ENCODE data around the gene KNDC1.

KNDC1 gene

DNA sequence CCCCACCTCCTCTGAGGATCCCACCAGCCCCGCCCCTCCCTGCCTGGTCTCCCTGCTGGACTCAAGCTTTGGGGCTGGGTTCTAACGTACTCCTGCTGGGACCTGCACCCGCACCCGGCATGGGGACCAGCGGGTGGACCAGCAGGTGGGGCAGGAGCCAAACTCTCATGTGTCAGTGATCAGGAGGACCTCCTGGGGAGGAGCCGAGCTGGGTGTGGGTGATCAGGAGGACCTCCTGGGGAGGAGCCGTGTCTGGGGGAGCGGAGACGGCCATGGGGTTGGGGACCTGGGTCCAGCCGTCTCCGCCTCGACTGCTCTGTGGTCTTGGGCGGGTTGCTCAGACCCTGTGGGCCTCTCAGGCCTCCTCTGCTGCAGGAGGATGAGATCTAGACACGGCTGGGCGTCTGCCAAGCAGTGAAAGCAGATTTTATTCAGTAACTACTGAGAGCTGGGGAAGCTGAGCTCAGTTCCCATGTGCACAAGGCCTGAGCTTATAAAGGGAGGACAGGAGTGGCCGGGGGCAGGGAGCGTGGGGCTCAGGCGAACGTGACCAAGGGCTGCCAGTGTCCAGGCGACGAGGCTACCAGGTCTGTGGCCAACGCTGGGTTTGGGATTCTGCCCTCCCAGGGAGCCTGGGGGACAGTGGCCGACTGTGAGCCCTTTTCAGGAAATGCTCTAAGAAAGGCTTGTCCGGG, 36.3 kb downstream of the KNDC1 start:
- DNase-seq = no peak

DNA sequence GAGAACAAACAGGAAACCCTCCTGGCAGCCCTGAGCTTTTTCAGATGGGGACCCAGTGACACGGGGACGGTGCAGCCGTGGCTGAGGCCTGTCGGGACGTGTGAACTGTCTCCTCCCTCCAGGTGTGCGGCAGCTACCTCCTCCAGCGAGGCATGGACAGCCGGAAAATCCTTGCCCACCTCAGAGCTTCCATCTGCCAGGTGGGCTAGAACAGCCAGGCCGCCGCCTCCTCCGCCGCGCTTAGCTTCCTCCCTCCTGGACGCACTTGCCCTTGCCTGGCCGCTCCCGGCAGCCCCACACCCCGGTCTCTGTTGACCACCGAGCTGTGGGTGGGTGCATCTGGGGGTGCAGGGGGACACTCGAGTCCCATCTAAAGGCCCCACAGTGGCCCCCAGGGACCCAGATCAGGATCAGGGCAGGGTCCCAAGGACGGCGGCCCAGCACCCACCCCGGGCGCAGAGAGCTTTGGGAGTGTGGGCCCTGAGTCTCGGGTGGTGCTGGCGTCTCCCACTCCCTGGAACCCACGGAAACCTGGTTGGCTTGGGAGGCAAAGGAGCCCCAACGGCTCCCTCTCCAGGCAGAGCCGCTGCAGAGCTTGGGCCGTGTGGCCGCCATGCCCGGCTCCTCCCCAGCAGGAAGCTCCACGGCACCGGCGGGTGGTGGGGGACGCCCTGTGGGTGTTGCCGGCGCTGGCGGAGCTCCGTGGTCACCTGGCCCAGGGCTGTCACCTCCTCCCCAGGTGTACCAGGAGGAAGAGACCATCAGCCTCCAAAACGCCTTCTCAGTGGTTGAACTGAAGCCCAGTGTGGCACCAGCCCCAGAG, 37.1 kb downstream of the KNDC1 start:
- DNase-seq = no peak

DNA sequence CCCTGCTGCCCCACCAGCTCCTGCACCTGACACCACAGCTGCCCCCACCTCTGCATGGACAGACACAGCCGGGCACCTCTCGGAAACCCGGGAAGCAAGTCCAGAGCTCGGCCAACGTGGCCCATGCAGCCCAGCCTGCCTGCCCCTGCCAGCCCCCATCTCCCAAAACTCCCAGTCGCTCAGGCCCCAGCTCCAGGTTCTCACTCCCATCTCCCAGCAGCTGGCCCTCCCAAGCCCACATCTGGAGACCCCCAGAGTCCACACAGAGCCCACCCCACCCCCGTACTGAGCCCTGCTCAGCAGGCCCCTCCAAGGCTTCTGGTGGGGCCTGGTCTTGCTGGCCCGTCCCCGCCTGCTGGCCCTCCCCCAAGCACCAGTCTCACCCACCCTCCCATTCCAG, 37.8 kb downstream of the KNDC1 start:
- no peak for DNase-seq

DNA sequence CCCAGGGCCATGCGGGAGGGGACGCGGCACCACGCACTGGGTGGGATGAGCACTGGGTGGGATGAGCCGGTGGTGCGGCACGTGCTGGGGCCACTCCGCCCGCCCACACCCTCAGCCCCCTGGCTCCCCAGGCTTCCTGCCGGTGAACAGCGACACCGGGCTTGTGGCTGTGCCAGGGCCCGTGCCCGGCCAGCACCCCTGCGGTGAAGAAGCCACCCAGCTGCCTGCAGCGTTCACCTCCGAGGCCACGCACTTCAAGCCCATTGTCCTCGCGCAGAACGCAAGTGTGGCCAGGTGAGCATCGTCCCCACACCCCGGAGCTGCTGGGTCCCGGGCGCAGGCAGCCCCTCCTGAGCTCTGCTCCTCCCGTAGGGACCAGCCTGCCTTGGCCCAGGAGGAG, 38.2 kb downstream of the KNDC1 start:
- DNase-seq = no peak

DNA sequence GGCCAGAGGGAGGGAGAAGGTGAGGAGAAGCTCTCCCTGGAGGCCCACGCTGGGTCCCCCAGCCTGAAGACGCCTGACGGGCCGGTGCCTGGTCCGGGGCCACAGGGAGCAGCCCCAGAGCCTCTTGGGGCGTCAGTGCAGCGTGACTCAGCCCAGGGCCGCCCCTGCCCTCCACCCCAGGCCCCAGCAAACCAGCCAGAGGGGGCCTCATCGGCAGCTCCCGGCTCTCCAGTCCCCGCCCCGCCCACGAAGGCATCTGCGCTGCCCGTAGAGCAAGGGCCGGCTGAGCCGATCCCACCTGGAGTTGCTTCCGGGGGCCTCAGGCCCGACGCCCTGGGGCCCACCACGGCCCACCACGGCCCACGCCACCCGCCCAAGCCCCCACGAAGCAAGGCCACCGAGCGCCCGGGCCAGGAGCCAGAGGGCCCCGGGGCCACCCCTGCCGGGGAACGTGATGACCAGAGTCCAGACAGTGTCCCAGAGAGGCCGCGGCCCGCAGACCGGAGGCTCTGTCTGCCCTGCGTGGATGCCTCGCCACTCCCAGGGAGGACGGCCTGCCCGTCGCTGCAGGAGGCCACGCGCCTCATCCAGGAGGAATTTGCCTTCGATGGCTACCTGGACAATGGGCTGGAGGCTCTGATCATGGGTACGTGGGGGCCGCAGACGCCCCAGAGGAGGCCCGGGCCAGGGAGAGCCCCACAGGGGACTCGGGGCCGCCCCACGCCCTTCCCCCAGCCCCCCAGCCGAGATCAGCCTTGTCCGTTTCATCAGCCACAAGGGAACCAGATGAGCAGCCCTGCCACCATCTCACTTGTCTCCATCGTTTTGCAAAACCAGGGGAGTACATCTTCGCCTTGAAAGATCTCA, 38.8 kb downstream of the KNDC1 start:
- no peak for DNase-seq

DNA sequence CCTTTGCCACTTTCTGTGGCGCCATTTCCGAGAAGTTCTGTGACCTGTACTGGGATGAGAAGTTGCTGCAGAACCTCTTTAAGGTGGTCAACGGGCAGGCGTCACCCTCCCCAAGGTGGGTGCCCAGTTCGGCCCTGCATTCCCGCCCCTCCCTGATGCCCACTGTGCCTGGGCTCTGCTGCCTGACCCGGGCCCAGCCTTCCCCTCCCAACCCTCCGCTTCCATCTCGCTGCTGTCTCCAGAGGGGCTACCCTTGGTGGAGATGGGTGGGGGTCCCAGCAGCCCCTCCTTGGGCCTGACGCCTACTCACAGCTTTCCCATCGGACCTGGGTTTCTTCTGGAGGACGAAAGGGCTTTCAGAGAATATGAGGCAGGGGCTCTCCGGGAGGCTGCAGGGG, 39.5 kb downstream of the KNDC1 start:
- no peak for DNase-seq

DNA sequence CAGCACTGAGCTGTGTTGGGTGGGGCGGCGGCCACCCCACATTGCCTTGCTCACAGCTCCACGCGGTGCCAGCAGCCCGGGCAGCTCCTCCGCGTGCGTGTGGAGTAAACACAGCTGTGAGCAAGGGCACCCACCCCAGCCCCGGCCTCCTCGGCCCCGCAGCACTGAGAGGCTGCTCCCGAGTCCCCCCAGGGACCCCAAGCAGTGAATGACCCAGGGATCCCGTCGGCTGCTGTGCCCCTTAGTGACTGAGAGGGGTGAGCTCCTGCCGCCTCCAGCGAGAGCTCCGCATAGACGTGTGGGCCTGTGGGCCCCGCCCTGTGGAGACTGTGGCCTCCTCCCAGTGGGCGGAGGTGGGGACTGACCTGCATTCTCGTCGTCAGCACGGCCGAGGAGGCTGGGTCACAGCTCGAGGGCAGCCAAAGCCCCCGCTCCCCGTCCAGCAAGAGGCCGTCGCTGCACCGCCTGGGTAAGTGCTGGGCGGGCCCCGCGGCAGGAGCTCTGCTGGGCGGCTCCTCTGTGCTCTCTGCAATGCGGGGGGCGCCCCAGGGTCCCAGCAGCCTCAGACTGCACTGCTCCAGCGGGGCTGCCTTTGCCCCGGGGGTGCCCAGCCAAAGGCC, 40.1 kb downstream of the KNDC1 start:
- DNase-seq = no peak

DNA sequence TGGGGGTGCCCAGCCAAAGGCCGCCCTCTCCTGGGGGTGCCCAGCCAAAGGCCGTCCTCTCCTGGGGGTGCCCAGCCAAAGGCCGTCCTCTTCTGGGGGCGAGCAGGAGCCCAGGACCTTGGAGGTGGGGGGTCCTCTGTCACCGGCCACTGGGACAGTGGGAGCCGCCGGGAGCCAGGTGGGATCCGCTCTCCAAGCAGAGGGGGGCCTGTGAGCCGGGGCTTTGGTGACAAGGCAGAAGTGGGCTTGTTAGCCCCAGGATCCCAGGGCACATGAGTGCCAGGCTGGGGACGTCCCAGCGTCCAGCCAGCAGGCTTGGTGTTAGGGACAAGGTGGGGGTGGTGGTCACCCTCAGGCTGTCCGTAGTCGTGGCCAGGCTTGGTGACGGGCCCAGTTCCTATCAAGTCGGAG, 40.6 kb downstream of the KNDC1 start:
- DNase-seq = no peak

DNA sequence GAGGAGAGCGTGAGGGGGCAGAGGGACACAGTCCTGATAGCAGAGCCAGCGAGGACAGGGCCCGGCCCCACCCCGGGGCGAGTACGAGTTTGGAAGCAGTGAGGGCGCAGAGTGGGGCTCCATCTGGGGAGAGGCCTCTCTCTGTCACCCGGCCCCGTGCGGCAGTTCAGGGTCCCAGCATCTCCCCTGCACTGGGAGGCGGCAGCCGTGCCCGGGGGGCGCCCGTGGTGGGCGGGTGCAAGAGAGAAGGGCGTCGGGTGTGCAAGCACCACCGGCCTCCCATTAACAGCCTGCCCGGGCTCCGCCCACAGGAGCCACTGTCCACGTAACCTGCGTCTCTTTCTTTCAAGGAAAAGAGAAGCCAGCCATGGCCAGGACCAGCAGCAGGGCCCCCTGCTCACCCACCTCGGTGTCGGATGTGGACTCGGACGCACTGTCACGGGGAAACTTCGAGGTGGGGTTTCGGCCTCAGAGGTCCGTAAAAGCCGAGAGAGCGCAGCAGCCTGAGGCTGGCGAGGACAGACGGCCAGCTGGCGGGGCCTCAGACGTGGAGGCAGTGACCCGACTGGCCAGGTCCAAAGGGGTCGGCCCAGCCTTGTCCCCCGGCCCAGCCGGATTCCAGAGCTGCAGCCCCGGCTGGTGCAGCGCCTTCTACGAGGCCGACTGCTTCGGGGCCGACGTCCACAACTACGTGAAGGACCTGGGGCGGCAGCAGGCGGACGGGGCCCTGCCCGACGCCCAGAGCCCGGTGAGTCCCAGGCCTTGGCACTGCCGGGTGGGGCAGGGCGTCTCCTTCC, 41.3 kb downstream of the KNDC1 start:
- no peak for DNase-seq

DNA sequence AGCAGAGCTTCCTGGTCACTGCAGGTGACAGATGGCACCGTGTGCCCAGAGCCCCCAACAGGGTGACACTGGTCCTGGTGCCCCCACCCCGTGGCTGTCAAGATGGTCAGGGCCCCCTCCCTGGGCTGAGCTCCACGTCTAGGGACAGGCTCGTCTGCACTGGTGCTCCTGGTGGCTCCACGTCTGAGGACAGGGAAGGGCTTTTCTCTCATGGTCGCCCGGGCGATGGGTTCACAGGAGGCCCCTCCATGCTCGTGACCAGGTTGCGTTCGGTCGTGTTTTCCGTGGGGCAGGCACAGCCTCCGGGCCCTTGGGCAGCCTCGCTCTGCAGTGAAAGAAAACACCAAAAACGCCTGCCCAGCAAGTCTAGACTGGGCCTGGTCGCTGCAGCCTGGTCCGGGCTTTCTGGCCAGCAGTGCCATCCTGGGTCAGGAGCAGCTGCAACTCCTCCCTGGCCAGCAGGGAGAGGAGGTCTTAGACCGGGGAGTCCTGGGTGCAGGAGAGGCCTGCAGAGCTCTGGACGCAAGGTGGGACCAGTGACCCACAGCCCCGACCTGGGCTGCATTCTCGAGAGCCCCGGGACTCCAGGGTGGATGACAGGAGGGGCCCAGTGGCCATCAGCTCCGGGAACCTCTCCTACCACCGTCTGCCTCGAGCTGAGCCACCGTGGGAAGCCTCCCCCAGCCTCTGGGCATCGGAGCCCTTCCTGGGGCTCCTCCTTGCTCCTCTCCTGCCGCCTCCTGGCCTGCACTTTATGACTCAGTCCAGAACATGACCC, 42.1 kb downstream of the KNDC1 start:
- no peak for DNase-seq

DNA sequence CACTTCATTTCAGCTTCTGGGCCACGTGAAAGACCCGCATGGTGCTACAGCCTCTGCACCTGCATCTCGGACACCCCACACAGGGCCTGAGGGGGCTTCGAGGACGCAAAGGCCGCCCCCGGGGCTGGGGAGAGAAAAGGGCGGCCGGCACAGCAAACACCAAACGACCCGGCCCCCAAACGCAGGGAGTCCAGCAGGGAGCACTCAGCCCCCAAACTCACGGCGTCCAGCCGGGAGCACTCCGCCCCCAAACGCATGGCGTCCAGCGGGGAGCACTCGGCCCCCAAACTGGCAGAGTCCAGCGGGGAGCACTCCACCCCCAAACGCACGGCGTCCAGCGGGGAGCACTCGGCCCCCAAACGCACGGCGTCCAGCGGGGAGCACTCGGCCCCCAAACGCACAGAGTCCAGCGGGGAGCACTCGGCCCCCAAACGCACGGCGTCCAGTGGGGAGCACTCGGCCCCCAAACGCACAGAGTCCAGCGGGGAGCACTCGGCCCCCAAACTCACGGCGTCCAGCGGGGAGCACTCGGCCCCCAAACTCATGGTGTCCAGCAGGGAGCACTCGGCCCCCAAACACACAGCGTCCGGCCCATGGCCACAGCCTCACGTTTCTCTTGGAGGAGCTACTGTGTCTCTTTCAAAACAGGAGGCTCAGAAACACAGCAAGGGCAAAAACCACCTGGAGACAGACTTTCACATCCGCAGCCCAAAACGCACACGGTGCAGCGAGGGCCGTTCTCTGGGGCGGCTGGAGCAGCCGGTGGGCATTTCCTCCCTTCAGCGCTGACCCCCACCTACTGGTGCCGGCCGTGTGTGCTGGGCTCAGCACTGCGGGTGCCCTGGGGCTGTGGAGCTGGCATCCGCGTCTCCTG, 43.0 kb downstream of the KNDC1 start:
- DNase-seq = no peak

DNA sequence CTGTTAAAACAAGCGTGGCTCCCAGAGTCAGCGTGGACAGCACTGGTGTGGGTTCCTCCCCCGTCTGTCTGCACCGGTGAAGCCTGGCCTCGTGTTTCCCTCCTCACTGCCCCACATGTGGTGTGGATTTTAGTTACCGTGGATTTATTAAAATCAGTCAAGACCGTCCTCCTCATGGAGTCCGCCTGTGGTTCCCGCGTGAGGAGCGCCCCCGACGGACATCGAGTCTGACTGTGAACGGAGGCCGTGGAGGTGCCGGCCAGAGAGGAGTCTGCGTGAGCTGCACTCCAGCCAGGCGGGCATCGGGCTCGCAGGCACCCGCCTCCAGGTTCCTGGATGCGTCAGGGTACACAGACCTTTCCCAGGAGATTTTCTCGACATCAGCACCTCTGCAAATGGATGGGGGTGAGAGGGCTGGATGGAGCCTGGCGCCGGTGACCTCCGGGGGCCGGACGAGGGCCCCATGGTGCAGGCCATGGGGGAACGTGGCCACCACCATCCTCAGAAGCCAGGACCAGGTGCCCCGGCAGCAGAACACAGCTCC, 43.7 kb downstream of the KNDC1 start:
- DNase-seq = no peak

DNA sequence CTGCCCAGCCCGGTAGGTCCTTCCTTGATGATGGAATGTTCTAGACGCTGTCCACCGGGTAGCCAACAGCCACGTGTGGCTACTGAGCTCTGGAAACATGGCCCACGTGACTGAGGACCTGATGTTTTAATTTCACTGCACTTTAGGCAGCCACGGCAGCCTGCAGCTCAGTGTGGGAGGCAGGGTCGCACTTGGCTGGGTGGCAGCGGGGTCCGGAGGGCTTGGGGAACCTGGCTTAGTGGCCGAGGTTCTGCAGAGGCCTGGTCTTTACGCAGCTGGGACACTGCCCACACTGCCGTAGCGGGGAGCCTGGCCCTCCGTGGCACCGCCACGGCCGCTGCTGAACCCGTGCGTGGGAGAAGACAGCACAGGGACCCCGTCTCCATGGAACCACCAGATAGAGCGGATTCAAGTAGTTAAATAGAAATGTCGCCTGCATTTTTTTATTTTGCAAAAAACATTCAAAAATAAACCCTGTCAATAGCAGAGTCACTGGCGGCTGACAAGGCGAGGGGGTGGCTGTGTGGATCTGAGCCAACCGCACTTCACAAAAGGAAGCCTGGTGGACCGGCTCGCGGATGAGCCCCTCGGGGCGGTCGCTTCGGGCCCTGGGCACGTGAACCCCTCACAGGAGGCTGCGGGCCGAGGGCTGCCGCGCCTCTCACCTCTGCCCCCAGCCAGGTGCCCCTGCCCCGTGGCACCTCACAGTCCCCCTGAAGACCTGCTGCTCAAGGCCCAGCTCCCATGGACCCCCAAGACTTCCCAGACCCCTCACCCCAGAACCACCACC, 44.4 kb downstream of the KNDC1 start:
- no peak for DNase-seq

DNA sequence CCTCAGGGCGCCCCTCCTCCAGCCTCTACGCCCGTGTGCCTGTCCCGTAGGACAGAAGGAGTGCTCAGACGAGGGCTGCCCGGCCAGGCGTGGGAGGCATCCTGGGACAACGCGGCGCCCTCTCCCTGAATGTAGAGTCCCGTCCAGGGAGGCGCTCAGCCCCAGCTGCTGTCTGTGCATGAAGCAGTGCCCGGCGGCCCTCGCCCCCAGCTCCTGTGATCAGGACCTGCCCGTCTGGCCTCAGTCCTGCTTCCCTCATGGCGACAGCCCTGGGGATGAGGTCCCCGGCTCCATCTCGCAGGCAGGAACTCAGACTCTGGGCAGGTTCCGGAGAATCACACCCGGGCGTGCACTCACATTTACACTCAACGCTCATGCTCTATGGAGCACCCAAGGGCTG, 45.1 kb downstream of the KNDC1 start:
- no peak for DNase-seq

DNA sequence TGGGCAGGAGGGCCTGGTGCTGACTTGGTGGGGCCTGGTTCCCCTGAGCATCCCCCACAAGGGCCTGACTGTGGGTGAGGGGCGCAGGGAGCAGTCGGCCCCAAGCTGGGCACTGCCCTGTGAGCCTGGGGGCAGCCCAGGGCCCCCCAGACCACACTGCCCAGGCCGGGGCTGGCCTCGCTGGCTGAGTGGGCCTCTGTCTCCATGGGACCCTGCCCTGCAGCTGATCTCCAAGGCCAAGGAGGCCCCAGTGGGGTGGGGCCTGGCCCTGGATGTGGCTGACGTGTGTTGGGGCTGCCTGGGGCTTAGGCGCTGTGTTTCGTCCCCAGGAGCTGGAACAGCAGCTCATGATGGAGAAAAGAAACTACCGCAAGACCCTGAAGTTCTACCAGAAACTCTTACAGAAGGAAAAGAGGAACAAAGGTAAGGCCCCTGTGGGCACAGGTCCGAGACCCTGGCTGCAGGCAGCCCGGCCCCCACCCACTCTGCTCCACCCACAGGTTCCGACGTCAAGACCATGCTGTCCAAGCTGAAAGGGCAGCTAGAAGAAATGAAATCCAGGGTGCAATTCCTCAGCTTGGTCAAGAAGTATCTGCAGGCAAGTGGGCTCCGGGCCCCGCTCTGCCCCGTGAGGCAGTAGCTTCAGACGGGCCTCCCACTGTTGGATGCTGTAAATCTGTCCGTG, 46.5 kb downstream of the KNDC1 start:
- DNase-seq = no peak

DNA sequence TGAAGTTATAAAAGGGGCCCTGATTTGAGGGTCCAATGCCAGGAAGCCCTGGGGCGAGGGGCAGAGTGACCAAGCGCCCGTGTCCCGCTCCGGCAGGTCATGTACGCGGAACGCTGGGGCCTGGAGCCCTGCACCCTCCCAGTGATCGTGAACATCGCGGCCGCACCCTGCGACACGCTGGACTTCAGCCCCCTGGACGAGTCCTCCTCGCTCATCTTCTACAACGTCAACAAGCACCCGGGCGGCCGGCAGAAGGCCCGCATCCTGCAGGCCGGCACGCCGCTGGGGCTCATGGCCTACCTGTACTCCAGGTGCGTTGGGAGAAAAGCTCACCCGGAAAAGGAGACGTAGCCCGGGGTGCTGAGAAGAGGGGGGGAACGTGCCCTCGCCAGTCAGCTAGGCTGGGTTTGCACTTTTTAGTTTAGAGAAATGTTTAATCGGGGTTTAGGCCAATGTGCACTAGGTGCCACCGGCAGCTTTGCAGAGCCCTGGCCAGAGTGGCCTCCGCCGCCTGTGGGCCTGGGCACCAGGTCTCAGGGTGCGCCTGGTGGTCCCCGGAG, 47.1 kb downstream of the KNDC1 start:
- DNase-seq = no peak

DNA sequence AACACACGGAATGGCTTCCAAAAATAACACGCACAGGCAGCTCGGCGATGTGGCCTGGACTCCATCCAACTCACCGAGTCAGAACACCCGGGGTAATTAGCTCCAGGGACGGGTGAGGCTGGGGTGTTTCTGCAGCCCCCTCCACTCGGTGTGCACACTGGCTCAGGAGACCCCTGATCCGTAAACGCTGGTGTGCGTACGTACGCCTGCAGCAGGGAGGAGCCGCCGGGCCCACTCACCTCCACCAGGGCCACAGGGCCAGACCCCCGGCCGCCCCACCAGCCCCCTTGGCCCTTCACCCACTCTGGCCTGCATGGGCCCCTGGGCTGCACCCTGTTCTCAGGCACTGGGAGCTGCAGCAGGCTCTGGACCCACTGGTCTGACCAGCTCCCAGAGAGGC, 47.6 kb downstream of the KNDC1 start:
- DNase-seq = no peak

DNA sequence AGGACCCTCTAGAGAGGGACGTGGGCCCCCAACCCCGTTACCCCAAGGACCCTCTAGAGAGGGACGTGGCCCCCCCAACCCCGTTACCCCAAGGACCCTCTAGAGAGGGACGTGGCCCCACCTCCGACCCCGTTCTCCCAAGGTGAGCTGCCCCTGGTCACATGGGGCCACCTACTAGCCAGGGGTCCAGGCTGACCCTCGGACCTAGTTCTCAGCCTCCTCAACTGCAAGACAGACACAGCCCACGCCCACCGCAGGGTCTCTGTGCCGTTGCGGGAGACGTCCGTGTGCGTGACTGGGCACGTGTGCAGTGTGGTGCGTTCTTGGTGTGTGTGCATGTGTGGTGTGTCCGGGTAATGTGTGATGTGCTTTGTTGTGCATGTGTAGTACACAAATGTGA, 48.4 kb downstream of the KNDC1 start:
- no peak for DNase-seq

Measured in NCI-H1092 treated with DMSO at 0.1 percent for 48 hours (cell line).